Activated B cell treated with CpG ODN at 0.5 μM for 24 hours (primary cell): ENCODE measurements around the gene SLX9. TPM values are rescaled to one million over a fixed set of nuclear protein-coding genes. Genes with fewer than 3 reads are reported as not detected.

Source experiments
- ATAC-seq: fragments of 200-7000 bp; cut with Tn5 transposase; one replicate; pipeline ENCODE4 v1.10.0; 2021; ENCODE audit warnings: low read depth, mild to moderate bottlenecking, moderate library complexity
- CTCF ChIA-PET: fragments of 350-600 bp; sonication (Branson Sonifier 250); formaldehyde crosslinking; loops from one replicate; lab custom pipeline; 2021; ENCODE audit warnings: antibody characterized with exemption; lab: Charles Lee
- POLR2A ChIA-PET: fragments of 350-600 bp; sonication (Branson Sonifier 250); formaldehyde crosslinking; loops from one replicate; lab custom pipeline; 2021; ENCODE audit warnings: antibody characterized with exemption; lab: Charles Lee
- DNase-seq: peaks from one replicate; pipeline ENCODE4 v3.0.0; 2022
- H3K27ac Mint-ChIP-seq: one replicate; pipeline ENCODE4 v1.8.0; 2020; ENCODE audit warnings: mixed read lengths
- H3K27me3 Mint-ChIP-seq: one replicate; pipeline ENCODE4 v1.8.0; 2021; ENCODE audit warnings: mixed read lengths
- H3K36me3 Mint-ChIP-seq: one replicate; pipeline ENCODE4 v1.8.0; 2021; ENCODE audit warnings: low read depth, mixed read lengths
- H3K4me1 Mint-ChIP-seq: one replicate; pipeline ENCODE4 v1.8.0; 2021; ENCODE audit warnings: mixed read lengths
- H3K4me3 Mint-ChIP-seq: one replicate; pipeline ENCODE4 v1.8.0; 2020; ENCODE audit warnings: mild to moderate bottlenecking, mixed read lengths
- H3K9me3 Mint-ChIP-seq: one replicate; pipeline ENCODE4 v1.8.0; 2020; ENCODE audit warnings: mixed read lengths
- intact Hi-C: fragments of 100-400 bp; cut with micrococcal nuclease; formaldehyde crosslinking; loops from one replicate; pipeline ENCODE4 v1.15.1; 2024
- total RNA-seq: library from RNA; stranded (reverse); gene quantifications from 2 replicates; pipeline ENCODE4 v1.2.3, GENCODE V29; 2022
- TF ChIP-seq, protein P1 (sequence below): fragments of 200-600 bp; IDR thresholded peaks from one replicate; pipeline ENCODE4 v1.8.0; 2022; ENCODE audit warnings: antibody characterized with exemption, mild to moderate bottlenecking

SLX9 gene
- total RNA-seq, 1 donor from 2014 or later, result 26.0 TPM

DNA sequence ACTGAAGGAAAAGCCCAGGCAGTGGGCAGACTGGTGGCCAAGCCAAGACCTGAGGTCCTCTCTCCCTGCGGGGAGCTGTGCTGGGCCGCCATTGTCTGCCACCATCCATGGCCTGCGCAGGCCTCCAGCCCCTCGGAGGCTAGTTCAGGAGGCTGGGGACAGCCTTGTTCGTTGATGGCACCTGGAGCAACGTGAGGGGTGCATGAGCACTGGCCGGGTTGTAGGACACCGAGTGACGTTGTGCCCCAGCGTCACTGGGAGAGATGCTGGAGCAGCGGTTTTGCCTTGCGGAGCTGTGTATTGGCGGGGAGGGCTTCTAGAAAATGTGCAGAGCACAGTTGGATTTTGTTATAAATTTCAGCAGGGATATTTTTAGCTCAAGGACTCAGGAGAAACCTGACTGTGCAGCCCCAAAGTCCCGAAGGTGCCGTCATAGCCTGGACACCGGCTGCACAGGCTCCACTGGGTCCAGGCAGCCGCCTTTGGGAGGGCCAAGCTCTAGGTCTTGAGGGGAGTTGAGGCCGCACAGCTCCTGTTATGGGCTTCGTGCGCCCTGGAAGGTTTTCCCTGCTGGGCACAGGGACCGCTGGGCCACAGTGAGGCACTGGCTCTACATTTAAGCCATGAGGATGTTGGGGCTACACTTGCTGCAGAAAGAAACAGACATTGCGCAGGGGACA, 86.4 kb downstream of the SLX9 start:
- Mint-ChIP-seq H3K36me3 (peaks cover 3% of the 10 kb centered on the region), H3K4me1 (peaks cover 4% of the 10 kb centered on the region), H3K27me3 (peaks cover 4% of the 10 kb centered on the region), H3K4me3 (no peak overlapping the region), H3K27ac (no peak overlapping the region), H3K9me3 (peaks cover 11% of the 10 kb centered on the region)
- ATAC-seq, result no peak
- POLR2A ChIA-PET, result no interaction called here
- no peak for DNase-seq
- intact Hi-C loops, result no loop called here
- CTCF ChIA-PET, result no interaction called here
- TF ChIP-seq, protein P1, sequence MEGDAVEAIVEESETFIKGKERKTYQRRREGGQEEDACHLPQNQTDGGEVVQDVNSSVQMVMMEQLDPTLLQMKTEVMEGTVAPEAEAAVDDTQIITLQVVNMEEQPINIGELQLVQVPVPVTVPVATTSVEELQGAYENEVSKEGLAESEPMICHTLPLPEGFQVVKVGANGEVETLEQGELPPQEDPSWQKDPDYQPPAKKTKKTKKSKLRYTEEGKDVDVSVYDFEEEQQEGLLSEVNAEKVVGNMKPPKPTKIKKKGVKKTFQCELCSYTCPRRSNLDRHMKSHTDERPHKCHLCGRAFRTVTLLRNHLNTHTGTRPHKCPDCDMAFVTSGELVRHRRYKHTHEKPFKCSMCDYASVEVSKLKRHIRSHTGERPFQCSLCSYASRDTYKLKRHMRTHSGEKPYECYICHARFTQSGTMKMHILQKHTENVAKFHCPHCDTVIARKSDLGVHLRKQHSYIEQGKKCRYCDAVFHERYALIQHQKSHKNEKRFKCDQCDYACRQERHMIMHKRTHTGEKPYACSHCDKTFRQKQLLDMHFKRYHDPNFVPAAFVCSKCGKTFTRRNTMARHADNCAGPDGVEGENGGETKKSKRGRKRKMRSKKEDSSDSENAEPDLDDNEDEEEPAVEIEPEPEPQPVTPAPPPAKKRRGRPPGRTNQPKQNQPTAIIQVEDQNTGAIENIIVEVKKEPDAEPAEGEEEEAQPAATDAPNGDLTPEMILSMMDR, result no peak

Other genes with a start within 250 kb of the SLX9 start
- not detected in 2 replicates for gene KRTAP10-12, start 242.9 kb upstream of the SLX9 start, total RNA-seq
- gene TSPEAR, start 228.5 kb upstream of the SLX9 start, total RNA-seq, result not detected in 2 replicates
- gene UBE2G2, start 138.2 kb upstream of the SLX9 start, total RNA-seq, result 102 and 108 TPM in 2 replicates
- 63.2 and 66.0 TPM in 2 replicates for gene SUMO3, start 122.0 kb upstream of the SLX9 start, total RNA-seq
- gene PTTG1IP, start 66.3 kb upstream of the SLX9 start, total RNA-seq, result 35.3 and 36.6 TPM in 2 replicates
- gene ITGB2, start 19.1 kb upstream of the SLX9 start, total RNA-seq, result 124 and 131 TPM in 2 replicates
- 21.6 and 22.6 TPM in 2 replicates for gene ADARB1, start 134.6 kb downstream of the SLX9 start, total RNA-seq